H1 (cell line): Measurements from ENCODE around the gene CPSF4. TPM values are rescaled to one million over a fixed set of nuclear protein-coding genes. Genes with fewer than 3 reads are reported as not detected.

Experiments used
- CTCF ChIA-PET: fragments of 300-600 bp; sonication (Branson Sonifier 250); formaldehyde crosslinking; loops from one replicate; lab custom pipeline; 2021; ENCODE audit not compliant: partially characterized antibody; lab: Charles Lee
- POLR2A ChIA-PET: fragments of 300-600 bp; sonication (Branson Sonifier 250); formaldehyde crosslinking; loops from one replicate; lab custom pipeline; 2021; ENCODE audit warnings: inconsistent platforms; ENCODE audit not compliant: partially characterized antibody; lab: Charles Lee
- DNase-seq, 2 experiments: peaks; one replicate each; pipeline versions ENCODE4 v3.0.0 to v3.0.0-alpha.2; 2010 to 2022; ENCODE audit warnings: low spot score in 2 of 2, low read depth in 1 of 2, mixed read lengths in 1 of 2
- FAIRE-seq: peaks from 2 replicates; lab custom pipeline; 2011; peaks lifted over from hg19 to GRCh38; lab: Jason Lieb, UNC
- H2AFZ ChIP-seq: 2 replicates; pipeline ENCODE4 v1.8.1; 2012; ENCODE audit warnings: low read length, inconsistent platforms
- H2AK5ac ChIP-seq: 2 replicates; pipeline ENCODE4 v1.6.1; 2013; ENCODE audit warnings: low read depth, low read length
- H2BK120ac ChIP-seq: replicated peaks from 2 replicates; pipeline ENCODE3; 2013; ENCODE audit warnings: low read depth, low read length, inconsistent platforms
- H2BK12ac ChIP-seq: 2 replicates; pipeline ENCODE4 v1.6.1; 2013; ENCODE audit warnings: low read depth, low read length
- H2BK15ac ChIP-seq: 2 replicates; pipeline ENCODE4 v1.6.1; 2013; ENCODE audit warnings: low read length
- H2BK20ac ChIP-seq: 2 replicates; pipeline ENCODE4 v1.6.1; 2013; ENCODE audit warnings: low read length
- H2BK5ac ChIP-seq: 2 replicates; pipeline ENCODE4 v1.6.1; 2013; ENCODE audit warnings: low read depth, low read length
- H3K14ac ChIP-seq: 2 replicates; pipeline ENCODE4 v1.6.1; 2013; ENCODE audit warnings: inconsistent platforms; ENCODE audit not compliant: insufficient read length
- H3K18ac ChIP-seq: 2 replicates; pipeline ENCODE4 v1.6.1; 2013; ENCODE audit warnings: low read length; ENCODE audit errors: extremely low read depth
- H3K23ac ChIP-seq: 2 replicates; pipeline ENCODE4 v1.6.1; 2013; ENCODE audit warnings: inconsistent platforms; ENCODE audit not compliant: insufficient read length
- H3K23me2 ChIP-seq: 2 replicates; pipeline ENCODE4 v1.6.1; 2013; ENCODE audit warnings: low read depth, low read length
- H3K27ac ChIP-seq: 2 replicates; pipeline ENCODE4 v1.6.1; 2011; ENCODE audit warnings: low read depth, low read length, inconsistent platforms
- H3K27me3 ChIP-seq, 4 experiments: replicated peaks in 1 of 4; 1 replicate in 1 of 4; 2 replicates in 3 of 4; pipeline versions ENCODE4 v1.6.1 to v1.8.1; 2011 to 2013; ENCODE audit warnings: low read length in 3 of 4, mild to moderate bottlenecking in 3 of 4, inconsistent platforms in 2 of 4, mixed read lengths in 2 of 4, moderate library complexity in 1 of 4; ENCODE audit not compliant: control insufficient read depth in 3 of 4, insufficient read depth in 3 of 4; ENCODE audit errors: extremely low read depth in 1 of 4
- H3K36me3 ChIP-seq, 4 experiments: 2 replicates each; pipeline versions ENCODE4 v1.6.1 to v1.8.1; 2011 to 2013; ENCODE audit warnings: mild to moderate bottlenecking in 4 of 4, low read length in 3 of 4, moderate library complexity in 2 of 4, control low read depth in 1 of 4, inconsistent platforms in 1 of 4; ENCODE audit not compliant: insufficient read depth in 4 of 4, control insufficient read depth in 2 of 4
- H3K4ac ChIP-seq: replicated peaks from 2 replicates; pipeline ENCODE3; 2013; ENCODE audit warnings: low read length, low read depth, mixed read lengths, inconsistent platforms; ENCODE audit not compliant: insufficient read length
- H3K4me1 ChIP-seq, 4 experiments: replicated peaks in 1 of 4; 1 replicate in 1 of 4; 2 replicates in 3 of 4; pipeline versions ENCODE4 v1.6.1 to v1.8.1; 2011 to 2013; ENCODE audit warnings: low read length in 3 of 4, inconsistent platforms in 2 of 4, mixed read lengths in 1 of 4; ENCODE audit not compliant: insufficient read depth in 4 of 4, control insufficient read depth in 3 of 4
- H3K4me2 ChIP-seq, 2 experiments: 2 replicates each; pipeline versions ENCODE4 v1.6.1 to v1.8.1; 2011 to 2013; ENCODE audit warnings: low read depth in 2 of 2, low read length in 2 of 2, control low read depth in 1 of 2, inconsistent platforms in 1 of 2, mild to moderate bottlenecking in 1 of 2; ENCODE audit not compliant: insufficient read depth in 1 of 2
- H3K4me3 ChIP-seq, 4 experiments: fragments of 200-600, 300-600 bp in 1 of 4; sonication (generic), shearing (Covaris generic), sonication (Bioruptor Twin) in 1 of 4; 2 replicates each; pipeline versions ENCODE4 v1.5.1 to v1.8.1; 2011 to 2016; ENCODE audit warnings: low read length in 4 of 4, low read depth in 3 of 4, control low read depth in 2 of 4, inconsistent platforms in 2 of 4, mild to moderate bottlenecking in 2 of 4, mixed read lengths in 1 of 4, moderate library complexity in 1 of 4; ENCODE audit not compliant: insufficient read depth in 2 of 4; ENCODE audit errors: extremely low read depth in 1 of 4
- H3K56ac ChIP-seq: replicated peaks from 2 replicates; pipeline ENCODE3; 2013; ENCODE audit warnings: low read depth, mild to moderate bottlenecking, mixed read lengths, low read length, inconsistent platforms; ENCODE audit not compliant: insufficient read length
- H3K79me1 ChIP-seq: 2 replicates; pipeline ENCODE4 v1.6.1; 2013; ENCODE audit warnings: low read depth, low read length, control low read depth
- H3K79me2 ChIP-seq, 2 experiments: 2 replicates each; pipeline versions ENCODE4 v1.6.1 to v1.8.1; 2012 to 2013; ENCODE audit warnings: low read length in 2 of 2, mild to moderate bottlenecking in 2 of 2, inconsistent platforms in 1 of 2; ENCODE audit not compliant: insufficient read depth in 2 of 2, control insufficient read depth in 1 of 2
- H3K9ac ChIP-seq, 4 experiments: replicated peaks in 1 of 4; 1 replicate in 1 of 4; 2 replicates in 3 of 4; pipeline versions ENCODE4 v1.6.1 to v1.8.1; 2011 to 2013; ENCODE audit warnings: low read depth in 3 of 4, low read length in 3 of 4, control low read depth in 2 of 4, mild to moderate bottlenecking in 2 of 4, moderate library complexity in 2 of 4, inconsistent platforms in 1 of 4; ENCODE audit errors: extremely low read depth in 1 of 4
- H3K9me3 ChIP-seq, 2 experiments: 2 replicates each; pipeline versions ENCODE4 v1.6.1 to v1.8.1; 2012 to 2013; ENCODE audit warnings: mild to moderate bottlenecking in 2 of 2, moderate library complexity in 2 of 2, control low read depth in 1 of 2, inconsistent platforms in 1 of 2, low read depth in 1 of 2, low read length in 1 of 2, mixed read lengths in 1 of 2; ENCODE audit not compliant: insufficient read depth in 2 of 2
- H4K20me1 ChIP-seq, 2 experiments: replicated peaks in 1 of 2; 2 replicates each; pipeline versions ENCODE3 to v1.8.1; 2011 to 2013; ENCODE audit warnings: inconsistent platforms in 2 of 2, low read length in 2 of 2, mild to moderate bottlenecking in 1 of 2; ENCODE audit not compliant: insufficient read depth in 2 of 2, control insufficient read depth in 1 of 2
- H4K5ac ChIP-seq: 2 replicates; pipeline ENCODE4 v1.6.1; 2013; ENCODE audit warnings: low read length, low read depth, mixed read lengths, inconsistent platforms; ENCODE audit not compliant: insufficient read length
- H4K8ac ChIP-seq: 2 replicates; pipeline ENCODE4 v1.8.0; 2013; ENCODE audit warnings: mild to moderate bottlenecking, moderate library complexity, low read length, inconsistent platforms; ENCODE audit not compliant: insufficient read depth; ENCODE audit errors: extremely low read depth
- H4K91ac ChIP-seq: replicated peaks from 2 replicates; pipeline ENCODE3; 2013; ENCODE audit warnings: low read length, mixed read lengths, inconsistent platforms; ENCODE audit not compliant: insufficient read length
- CTCF ChIP-seq, 3 experiments: IDR thresholded peaks; 1 replicate in 2 of 3; 2 replicates in 1 of 3; pipeline versions ENCODE4 v1.5.1 to v1.6.1; 2011; ENCODE audit warnings: low read length in 3 of 3, mild to moderate bottlenecking in 3 of 3, inconsistent platforms in 2 of 3, low read depth in 1 of 3, moderate library complexity in 1 of 3; ENCODE audit not compliant: insufficient read depth in 1 of 3; ENCODE audit errors: control extremely low read depth in 1 of 3
- SP4 ChIP-seq: IDR thresholded peaks from 2 replicates; pipeline ENCODE4 v1.6.1; 2012; ENCODE audit warnings: low read length, inconsistent platforms
- WGBS, 2 experiments: shearing (Covaris generic) in 1 of 2; methylation state at CpG; one replicate each; pipeline versions ENCODE4 v1.1.6 to v1.1.7; 2013 to 2015; ENCODE audit warnings: low lambda C conversion rate in 2 of 2, mixed read lengths in 2 of 2, inconsistent platforms in 1 of 2, low coverage in 1 of 2, missing lambda C conversion rate in 1 of 2; ENCODE audit not compliant: insufficient replicate concordance in 2 of 2, insufficient coverage in 1 of 2, insufficient read length in 1 of 2; ENCODE audit errors: extremely low coverage in 1 of 2, missing lambda C conversion rate in 1 of 2; 5-methylcytosine and 5-hydroxymethylcytosine counted together
- polyA plus RNA-seq, 7 experiments: library from polyadenylated mRNA; depleted of rRNA in 3 of 7; stranded (reverse) in 5 of 7; unstranded in 2 of 7; fragments of >200 nt in 5 of 7; fragments of 200-250 nt in 2 of 7; gene quantifications; 1 replicate in 5 of 7; 2 replicates in 1 of 7; 4 replicates in 1 of 7; pipeline versions ENCODE4 v1.2.1 to v1.2.3, GENCODE V29; 2011 to 2013; ENCODE audit warnings: missing spikeins in 2 of 7, mixed read lengths in 2 of 7
- total RNA-seq: library from RNA; stranded (reverse); fragmentation: NEBNext Ultra II Directional; extraction: Animal tissue kit (Norgen Biotek cat#: 25700); gene quantifications from 2 replicates; pipeline ENCODE4 v1.2.1, GENCODE V29; 2021

Gene CPSF4
- total and polyA plus RNA-seq, 2 of the 8 experiments (the other 6 are each of a cell fraction or from before 2014, with no cell fraction given): 77.5 to 103 TPM

- H2BK20ac ChIP-seq: no peak overlapping the region
- H3K27me3 ChIP-seq: no peaks in the 10 kb centered on the region; a peak in 1 of 7 replicates
- no peak overlapping the region for H2BK15ac ChIP-seq
- no peaks in the 10 kb centered on the region; a peak in 1 of 4 replicates for H3K79me2 ChIP-seq
- ChIA-PET POLR2A (interaction anchor here (1.2 to 7.3 kb wide), 6 partner anchors 8 to 25 kb away, joined by 3 to 100 read pairs (median 5); partner anchors contain the start of genes ATP5MF, CPSF4 and PTCD1), CTCF (interaction anchor here (0.9 to 2.4 kb wide), 4 partner anchors 9 to 18 kb away, joined by 3 to 6 read pairs (median 4); no protein-coding TSS in a partner anchor)
- H3K4me2 ChIP-seq: no peak overlapping the region
- WGBS, 2 experiments: 90% methylated on average over 10 of the region's 10 CpGs; no CpG with 5 or more reads in 1 of the 2 experiments
- no peak overlapping the region for H2BK5ac ChIP-seq
- no peak overlapping the region for H4K5ac ChIP-seq
- no peaks in the 10 kb centered on the region for H3K79me1 ChIP-seq
- no peak overlapping the region for H3K4me3 ChIP-seq
- H2AK5ac ChIP-seq: no peak overlapping the region
- H2BK12ac ChIP-seq: no peak overlapping the region
- no peak overlapping the region for H2BK120ac ChIP-seq
- H4K8ac ChIP-seq: no peak overlapping the region
- H3K18ac ChIP-seq: no peak overlapping the region
- H3K56ac ChIP-seq: no peak overlapping the region
- DNase-seq (no peak), FAIRE-seq (no peak)
- TF ChIP-seq SP4 (no peak), CTCF (IDR thresholded peaks at IDR 0.05; ENCODE audit: control extremely low read depth in 1 of 3, insufficient read depth in 1 of 3, low read depth in 1 of 3, low read length in 3 of 3) (peak in 2 of 3 experiments; percentile 25 to 29; a peak in 2 of 4 replicates)
- H3K27ac ChIP-seq: no peak overlapping the region
- no peak overlapping the region for H3K14ac ChIP-seq
- no peaks in the 10 kb centered on the region for H3K9me3 ChIP-seq
- no peaks in the 10 kb centered on the region for H3K23me2 ChIP-seq
- peaks cover 47 to 83% (median 74%) of the 10 kb centered on the region in 4 experiments for H3K36me3 ChIP-seq
- no peaks in the 10 kb centered on the region for H3K4me1 ChIP-seq
- no peak overlapping the region for H3K23ac ChIP-seq
- no peak overlapping the region for H3K4ac ChIP-seq
- no peak overlapping the region for H2AFZ ChIP-seq
- H4K91ac ChIP-seq: no peak overlapping the region
- H3K9ac ChIP-seq: no peak overlapping the region
- peaks cover 14 to 21% of the 10 kb centered on the region in 2 experiments for H4K20me1 ChIP-seq
Observed at GRCh38 chr7:99447943-99448342, 9.2 kb downstream of the CPSF4 start.
